Keratinocyte (primary cell): ENCODE results near the gene PMIS2. TPM values are rescaled to one million over a fixed set of nuclear protein-coding genes. Genes with fewer than 3 reads are reported as not detected.

Experiments used
- DNase-seq: peaks from one replicate; pipeline ENCODE4 v3.0.0-alpha.2; 2011; ENCODE audit warnings: low read depth, missing footprints, low spot score
- FAIRE-seq: peaks from 2 replicates; lab custom pipeline; 2011; peaks lifted over from hg19 to GRCh38; lab: Jason Lieb, UNC
- H2AFZ ChIP-seq: 2 replicates; pipeline ENCODE4 v1.6.0; 2012; ENCODE audit warnings: low read length, control low read depth, inconsistent platforms; ENCODE audit not compliant: control insufficient read depth
- H3K27ac ChIP-seq: 2 replicates; pipeline ENCODE4 v1.5.1; 2011; ENCODE audit warnings: low read length; ENCODE audit not compliant: control insufficient read depth, insufficient read depth
- H3K27me3 ChIP-seq: 3 replicates; pipeline ENCODE4 v1.6.0; 2011; ENCODE audit warnings: low read length; ENCODE audit not compliant: control insufficient read depth, insufficient read depth; ENCODE audit errors: extremely low read depth
- H3K36me3 ChIP-seq, 2 experiments: 2 replicates in 1 of 2; 3 replicates in 1 of 2; pipeline ENCODE4 v1.5.1; 2011; ENCODE audit warnings: low read length in 2 of 2, mild to moderate bottlenecking in 1 of 2; ENCODE audit not compliant: control insufficient read depth in 2 of 2, insufficient read depth in 2 of 2; ENCODE audit errors: extremely low read depth in 1 of 2
- H3K4me1 ChIP-seq: 3 replicates; pipeline ENCODE4 v1.5.1; 2011; ENCODE audit warnings: low read length; ENCODE audit not compliant: control insufficient read depth, insufficient read depth; ENCODE audit errors: extremely low read depth
- H3K4me2 ChIP-seq: 3 replicates; pipeline ENCODE4 v1.6.0; 2011; ENCODE audit warnings: low read depth, low read length; ENCODE audit not compliant: control insufficient read depth, insufficient read depth; ENCODE audit errors: extremely low read depth
- H3K4me3 ChIP-seq, 3 experiments: fragments of 200-600 bp in 1 of 3; sonication (generic) in 1 of 3; 2 replicates in 2 of 3; 3 replicates in 1 of 3; pipeline ENCODE4 v1.5.1; 2011 to 2016; ENCODE audit warnings: low read length in 3 of 3, mild to moderate bottlenecking in 3 of 3, control low read depth in 2 of 3, inconsistent platforms in 1 of 3, low read depth in 1 of 3, mixed read lengths in 1 of 3, mixed run types in 1 of 3, moderate library complexity in 1 of 3; ENCODE audit not compliant: control insufficient read depth in 2 of 3, insufficient read depth in 2 of 3; ENCODE audit errors: extremely low read depth in 1 of 3
- H3K79me2 ChIP-seq: 2 replicates; pipeline ENCODE4 v1.6.0; 2012; ENCODE audit warnings: low read length; ENCODE audit not compliant: control insufficient read depth, insufficient read depth
- H3K9ac ChIP-seq: 3 replicates; pipeline ENCODE4 v1.6.0; 2011; ENCODE audit warnings: low read length; ENCODE audit not compliant: control insufficient read depth, insufficient read depth; ENCODE audit errors: extremely low read depth
- H3K9me1 ChIP-seq: 3 replicates; pipeline ENCODE4 v1.6.0; 2011; ENCODE audit warnings: low read length; ENCODE audit not compliant: control insufficient read depth, insufficient read depth; ENCODE audit errors: extremely low read depth
- H3K9me3 ChIP-seq: 2 replicates; pipeline ENCODE4 v1.5.1; 2012; ENCODE audit warnings: low read depth, low read length; ENCODE audit not compliant: control insufficient read depth
- H4K20me1 ChIP-seq: 3 replicates; pipeline ENCODE4 v1.6.0; 2011; ENCODE audit warnings: low read length; ENCODE audit not compliant: control insufficient read depth, insufficient read depth; ENCODE audit errors: extremely low read depth
- CTCF ChIP-seq, 3 experiments: IDR thresholded peaks in 1 of 3; conservative IDR thresholded peaks in 1 of 3; optimal IDR thresholded peaks in 1 of 3; 2 replicates in 2 of 3; 3 replicates in 1 of 3; pipeline versions ENCODE3 to v1.5.1; 2011; ENCODE audit warnings: low read length in 3 of 3, mild to moderate bottlenecking in 3 of 3, moderate library complexity in 2 of 3, control low read depth in 1 of 3, inconsistent platforms in 1 of 3; ENCODE audit not compliant: insufficient read depth in 2 of 3; ENCODE audit errors: extremely low read depth in 1 of 3
- EZH2 ChIP-seq: IDR thresholded peaks from one replicate; pipeline ENCODE4 v1.6.1; 2012; ENCODE audit warnings: inconsistent platforms, mild to moderate bottlenecking, low read length, moderate library complexity
- dilution Hi-C: fragments of 300-500 bp; cut with MboI; formaldehyde crosslinking; loops from one replicate; pipeline ENCODE4 v1.7.0; 2020; ENCODE audit warnings: low sequenced_read_pairs; ENCODE audit not compliant: extremely low pct_ligation_motif_present
- polyA plus RNA-seq, 5 experiments: library from polyadenylated mRNA; depleted of rRNA in 3 of 5; stranded (reverse) in 3 of 5; stranded (forward) in 1 of 5; unstranded in 1 of 5; fragments of >200 nt; gene quantifications; 1 replicate in 1 of 5; 2 replicates in 3 of 5; 3 replicates in 1 of 5; pipeline versions ENCODE4 v1.2.1 to v1.2.3, GENCODE V29; 2011 to 2012; ENCODE audit warnings: missing spikeins in 2 of 5, low read depth in 1 of 5, low replicate concordance in 1 of 5

PMIS2 gene
- polyA plus RNA-seq, 1 donor (not counting 4 experiments of a cell fraction or from before 2014, with no cell fraction given): not detected

GRCh38 chr19:35558400-35559280 is 27.3 kb upstream of the PMIS2 start:
- H3K4me3 ChIP-seq: no peak overlapping the region
- H3K9me1 ChIP-seq: no peaks in the 10 kb centered on the region
- no peak overlapping the region for H2AFZ ChIP-seq
- FAIRE-seq: no peak
- H3K4me1 ChIP-seq: no peaks in the 10 kb centered on the region
- dilution Hi-C loops: loop anchor here (5.0 kb wide), 1 partner anchor 49 kb away; no protein-coding TSS in a partner anchor
- H3K27me3 ChIP-seq: peaks cover 23% of the 10 kb centered on the region
- no peaks in the 10 kb centered on the region for H4K20me1 ChIP-seq
- no peaks in the 10 kb centered on the region for H3K79me2 ChIP-seq
- H3K9ac ChIP-seq: no peak overlapping the region
- no peak for DNase-seq
- H3K4me2 ChIP-seq: peak overlapping the region; percentile 12
- TF ChIP-seq CTCF (optimal IDR thresholded peaks at IDR 0.05 in 1 of 3, IDR thresholded peaks at IDR 0.05 in 1 of 3, conservative IDR thresholded peaks at IDR 0.05 in 1 of 3; ENCODE audit: extremely low read depth in 1 of 3, insufficient read depth in 2 of 3, low read length in 3 of 3): no peak
- no peak for TF ChIP-seq EZH2
- no peak overlapping the region for H3K27ac ChIP-seq
- no peaks in the 10 kb centered on the region for H3K9me3 ChIP-seq
- H3K36me3 ChIP-seq: no peaks in the 10 kb centered on the region

GRCh38 chr19:35559281-35559659 is 26.7 kb upstream of the PMIS2 start:
- TF ChIP-seq CTCF (optimal IDR thresholded peaks at IDR 0.05 in 1 of 3, IDR thresholded peaks at IDR 0.05 in 1 of 3, conservative IDR thresholded peaks at IDR 0.05 in 1 of 3; ENCODE audit: extremely low read depth in 1 of 3, insufficient read depth in 2 of 3, low read length in 3 of 3) (no peak), EZH2 (no peak)
- H4K20me1 ChIP-seq: no peaks in the 10 kb centered on the region
- H3K27ac ChIP-seq: no peak overlapping the region
- no peaks in the 10 kb centered on the region for H3K4me1 ChIP-seq
- no peak overlapping the region for H3K9ac ChIP-seq
- no peak overlapping the region for H3K4me2 ChIP-seq
- no peak overlapping the region for H3K4me3 ChIP-seq
- dilution Hi-C loops: loop anchor here (5.0 kb wide), 1 partner anchor 48 kb away; no protein-coding TSS in a partner anchor
- no peaks in the 10 kb centered on the region for H3K36me3 ChIP-seq
- no peak overlapping the region for H2AFZ ChIP-seq
- no peaks in the 10 kb centered on the region for H3K79me2 ChIP-seq
- DNase-seq (no peak), FAIRE-seq (no peak)
- peaks cover 23% of the 10 kb centered on the region for H3K27me3 ChIP-seq
- H3K9me3 ChIP-seq: no peaks in the 10 kb centered on the region
- H3K9me1 ChIP-seq: no peaks in the 10 kb centered on the region
